GM19467 (cell line): ENCODE measurements around the gene PRDM5.

ENCODE experiments used
- ATAC-seq: cut with Tn5 transposase; IDR thresholded peaks from one replicate; pipeline ENCODE4 v1.9.1; 2021; ENCODE audit warnings: mild to moderate bottlenecking, moderate library complexity; ENCODE audit not compliant: unreplicated experiment

The PRDM5 gene

GRCh38 chr4:120915336-120915735 is 7.2 kb downstream of the PRDM5 start:
- ATAC-seq: no peak

DNA sequence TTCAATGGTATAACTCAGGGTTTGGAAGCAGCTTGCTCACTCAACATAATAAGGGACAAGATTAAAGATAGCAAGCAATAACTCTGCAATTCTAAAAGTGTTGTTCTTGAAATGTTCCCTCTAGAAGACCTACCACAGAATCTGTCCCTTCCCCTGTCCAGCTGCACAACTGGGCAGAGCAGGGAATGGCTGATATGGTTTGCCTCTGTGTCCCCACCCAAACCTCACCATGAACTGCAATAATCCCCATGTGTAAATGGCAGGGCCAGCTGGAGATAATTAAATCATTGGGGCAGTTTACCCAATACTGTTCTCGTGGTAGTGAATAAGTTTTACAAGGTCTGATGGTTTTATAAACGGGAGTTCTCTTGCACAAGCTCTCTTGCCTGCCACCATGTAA is 19.1 kb downstream of the PRDM5 start:
- no peak for ATAC-seq

GRCh38 chr4:120902925-120903324 is 19.6 kb downstream of the PRDM5 start:
- no peak for ATAC-seq

- ATAC-seq: no peak
Observed at GRCh38 chr4:120901731-120902130, 20.8 kb downstream of the PRDM5 start.

- ATAC-seq: no peak
Observed at GRCh38 chr4:120897981-120898719, 24.4 kb downstream of the PRDM5 start.

GRCh38 chr4:120895554-120895953 is 27.0 kb downstream of the PRDM5 start:
- ATAC-seq: no peak

DNA sequence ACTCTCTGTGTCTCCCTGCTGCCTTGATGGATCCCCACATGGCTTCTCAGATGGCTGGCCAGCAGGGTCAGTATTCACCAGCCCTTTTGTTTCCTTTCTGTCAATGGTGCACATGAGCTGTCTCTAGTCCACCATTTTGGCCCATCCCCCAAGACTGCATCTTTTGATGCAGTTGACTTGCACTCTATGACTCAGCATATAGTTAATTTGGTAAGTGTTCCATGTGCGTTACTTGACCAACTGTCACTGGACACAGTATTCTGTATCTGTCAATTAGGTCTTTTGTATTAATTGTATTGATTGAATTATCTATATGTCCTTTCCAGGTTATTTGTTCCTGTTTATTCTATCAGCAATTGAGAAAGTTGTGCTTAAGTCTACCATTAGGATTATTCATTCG is 29.2 kb downstream of the PRDM5 start:
- no peak for ATAC-seq

GRCh38 chr4:120886191-120886590 is 36.3 kb downstream of the PRDM5 start:
- ATAC-seq: no peak

DNA sequence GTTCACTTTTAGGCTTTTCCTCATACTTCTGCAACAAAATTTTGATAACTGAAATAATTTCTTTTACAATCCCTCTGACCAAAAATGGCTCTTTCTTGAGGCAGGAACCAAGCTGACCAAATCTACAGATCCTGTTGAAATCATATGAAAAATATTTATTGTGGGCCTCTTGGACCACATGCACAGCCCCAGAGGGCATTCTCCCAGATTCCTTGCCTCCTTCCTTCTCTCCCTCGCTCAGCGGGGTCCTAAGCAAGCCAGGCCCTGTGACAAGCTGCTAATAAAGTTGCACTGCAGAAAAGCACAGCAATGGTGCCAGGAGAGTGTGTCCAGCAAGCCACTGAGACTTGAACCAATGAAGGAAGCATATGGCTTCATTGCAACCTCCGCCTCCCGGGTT is 40.7 kb downstream of the PRDM5 start:
- no peak for ATAC-seq

- ATAC-seq: no peak
Observed at GRCh38 chr4:120881351-120881750, 41.2 kb downstream of the PRDM5 start.

- ATAC-seq: no peak
Observed at GRCh38 chr4:120877021-120877420, 45.5 kb downstream of the PRDM5 start.

DNA sequence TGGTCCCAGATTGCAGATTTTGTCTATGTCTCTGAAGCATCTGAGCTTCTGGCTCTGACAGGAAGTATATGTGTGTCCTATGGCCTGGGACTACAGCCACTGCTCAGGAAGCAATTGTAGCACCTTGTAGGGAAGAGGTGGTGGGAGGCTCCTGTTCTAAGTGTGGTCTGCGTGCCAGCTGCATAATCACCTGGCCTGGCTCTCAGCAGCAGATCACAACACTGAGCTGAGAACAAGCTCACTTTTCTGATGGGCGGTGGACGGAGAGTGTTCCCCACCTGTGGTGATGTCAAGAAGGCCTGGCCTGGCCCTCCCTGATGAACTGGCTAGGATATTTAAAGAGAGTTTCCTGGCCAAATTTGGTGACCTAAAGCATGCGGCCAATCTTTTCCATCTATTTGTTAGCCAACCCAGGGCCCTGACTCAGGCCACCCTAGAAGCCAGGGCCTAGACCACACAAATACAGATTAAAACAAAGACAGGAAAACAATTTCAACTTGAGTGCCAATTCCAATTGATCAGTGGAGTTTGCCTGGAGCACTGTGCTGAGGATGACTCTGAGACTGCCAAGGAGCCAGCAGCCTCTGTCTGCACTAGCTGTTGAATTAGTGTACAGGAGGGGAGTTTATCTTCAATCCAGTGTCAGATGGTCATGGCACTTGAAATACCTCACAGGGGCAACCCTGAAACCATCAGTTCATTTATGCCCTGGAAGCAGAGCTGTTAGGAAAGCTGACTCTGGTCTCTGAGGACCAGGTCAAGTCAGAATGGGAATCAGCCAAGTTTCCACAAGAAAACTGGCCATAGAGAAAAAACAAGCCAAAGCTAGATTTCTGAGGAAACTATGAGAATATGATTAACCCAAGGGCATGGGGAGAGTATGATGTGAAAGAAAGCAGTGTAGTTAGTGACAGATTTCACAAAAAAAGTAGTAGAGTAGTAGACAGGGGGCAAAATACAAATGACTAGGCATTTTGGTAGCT is 47.4 kb downstream of the PRDM5 start:
- no peak for ATAC-seq

- ATAC-seq: no peak
Observed at GRCh38 chr4:120873554-120873953, 49.0 kb downstream of the PRDM5 start.

DNA sequence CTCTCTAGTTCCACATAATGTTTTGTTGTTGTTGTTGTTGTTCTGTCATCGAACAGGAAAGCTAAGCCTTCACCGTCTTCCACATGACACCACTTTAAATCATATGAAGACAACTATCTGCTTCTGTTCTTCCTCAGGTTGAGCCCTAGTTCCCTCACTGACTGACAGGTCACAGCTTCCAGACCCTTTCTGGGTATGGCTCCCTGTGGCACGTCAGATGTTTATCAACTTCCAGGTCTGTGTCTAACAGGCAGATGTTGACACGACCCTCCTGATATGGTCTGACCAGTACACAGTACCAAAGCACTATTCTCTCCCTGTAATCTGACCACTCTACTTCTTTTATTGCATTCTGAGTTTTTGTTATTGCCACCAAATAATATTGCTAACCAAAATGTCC is 51.4 kb downstream of the PRDM5 start:
- ATAC-seq: no peak

GRCh38 chr4:120870279-120870673 is 52.2 kb downstream of the PRDM5 start:
- no peak for ATAC-seq

- no peak for ATAC-seq
Observed at GRCh38 chr4:120869613-120870278, 52.8 kb downstream of the PRDM5 start.

DNA sequence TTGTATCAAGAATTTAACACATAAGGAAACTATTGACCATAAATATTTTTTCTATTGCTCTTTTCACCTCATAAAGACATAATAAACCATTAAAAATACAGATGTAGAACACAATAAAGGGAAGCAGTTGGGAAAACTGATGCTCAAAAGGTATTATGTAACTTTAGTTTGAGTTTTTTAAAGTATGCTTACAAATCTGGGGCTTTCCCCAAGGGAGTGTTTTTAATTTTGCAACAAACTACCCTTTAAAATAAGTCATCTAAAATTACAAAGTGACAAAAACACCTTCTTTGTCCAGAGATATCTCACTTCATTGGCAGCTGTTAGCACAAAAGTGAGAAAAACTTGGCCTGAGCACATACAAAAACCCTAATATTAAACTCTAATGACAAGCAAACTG is 55.0 kb downstream of the PRDM5 start:
- no peak for ATAC-seq

DNA sequence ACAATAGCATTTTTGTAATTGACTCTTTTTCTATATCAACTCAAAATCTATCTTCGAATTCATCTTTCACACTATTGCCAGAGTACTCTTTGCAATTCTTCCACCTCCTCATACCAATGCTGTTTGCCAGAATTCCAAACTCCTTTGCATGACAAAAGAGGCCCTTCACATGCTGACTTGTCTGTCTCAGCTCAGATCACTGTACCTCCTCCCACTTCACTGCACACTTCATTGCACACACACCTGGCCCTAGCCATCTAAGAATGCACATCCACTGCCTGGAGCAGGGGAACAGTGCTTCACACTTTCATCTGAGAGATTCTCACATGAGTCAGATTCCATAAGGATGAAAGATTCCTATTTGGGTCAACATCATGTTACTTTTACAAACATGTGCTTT is 56.5 kb downstream of the PRDM5 start:
- ATAC-seq: no peak

DNA sequence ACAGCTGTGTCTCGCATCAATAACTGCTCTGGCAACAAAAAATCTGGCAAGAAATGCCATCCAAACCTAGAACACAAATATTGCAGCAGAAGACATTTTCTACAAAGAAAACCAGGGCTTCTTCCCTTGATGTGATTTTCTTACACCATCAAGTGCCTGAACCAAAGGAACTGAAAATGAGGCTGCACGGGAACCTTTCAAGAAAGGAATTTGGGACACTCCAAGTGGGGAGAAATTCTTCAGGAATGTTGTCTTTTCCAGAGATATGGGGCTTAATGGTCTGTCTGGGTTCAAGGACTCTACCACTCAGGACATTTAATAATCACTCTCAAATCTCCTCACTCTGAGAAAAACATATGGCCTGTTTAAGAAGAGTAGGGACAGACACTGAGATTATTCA is 57.6 kb downstream of the PRDM5 start:
- no peak for ATAC-seq

DNA sequence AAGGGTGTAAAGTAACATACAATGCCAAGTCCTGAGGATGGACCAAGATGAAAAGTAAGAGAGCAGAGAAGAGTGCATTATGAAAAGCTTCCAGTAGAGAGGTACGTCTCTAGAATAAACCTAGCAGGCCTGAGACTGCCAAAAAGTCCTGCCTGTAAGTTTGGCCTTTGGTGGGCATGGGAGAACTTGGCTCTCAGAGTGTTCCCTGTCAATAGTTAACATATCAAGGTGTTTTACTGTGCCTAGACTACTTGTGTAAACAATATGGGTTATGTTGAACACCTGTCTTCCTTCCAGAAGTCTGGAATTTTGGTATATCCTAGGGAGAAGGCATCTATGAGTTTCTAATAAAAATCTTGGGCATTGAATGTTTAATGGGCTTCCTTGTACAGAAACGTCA is 60.1 kb downstream of the PRDM5 start:
- no peak for ATAC-seq

DNA sequence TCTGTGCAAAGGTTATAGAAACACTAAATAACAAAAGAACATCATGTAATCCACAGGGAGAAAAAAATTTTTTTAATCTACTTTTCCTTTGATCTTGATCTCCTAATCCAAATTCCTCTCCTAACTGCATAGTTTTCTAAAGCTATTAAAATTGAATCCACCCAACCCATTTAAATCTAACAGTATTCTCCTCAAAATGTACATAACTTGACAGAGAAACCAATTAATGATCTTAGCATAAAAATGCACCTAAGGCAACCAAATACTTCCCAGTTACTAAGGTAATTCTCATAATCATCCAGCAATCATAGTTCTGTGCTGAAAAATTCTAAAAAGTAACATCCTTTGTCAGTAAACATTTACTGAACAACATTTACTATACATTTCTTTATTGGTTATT is 60.7 kb downstream of the PRDM5 start:
- ATAC-seq: no peak

DNA sequence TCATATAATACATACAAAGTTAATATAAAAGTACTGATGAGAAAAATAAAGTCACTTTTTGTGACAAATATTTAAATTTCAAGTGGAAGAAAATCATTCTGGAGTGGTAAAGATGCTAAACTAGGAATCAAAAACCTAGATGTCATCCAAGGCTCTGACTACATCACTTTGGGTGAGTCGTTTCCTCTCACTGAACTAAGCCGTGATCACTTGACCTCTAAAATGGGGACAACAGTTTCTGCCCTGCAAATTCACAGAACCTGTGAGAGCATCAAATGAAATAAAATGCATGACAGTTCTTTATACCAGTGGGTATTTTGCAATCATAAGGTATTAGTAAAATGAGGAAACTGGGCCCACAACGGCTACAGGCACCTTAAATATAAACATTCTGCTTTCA is 63.8 kb downstream of the PRDM5 start:
- no peak for ATAC-seq
